T-helper 9 cell (primary cell): ENCODE data around the gene CYP4F22.
"Not testable (repeated sequence)": the region's sequence is repeated elsewhere in the genome, so short reads cannot be mapped to it uniquely, and the experiment has no call there.

Experiments
- DNase-seq: peaks from one replicate; pipeline ENCODE4 v3.0.0-alpha.2; 2020

Gene CYP4F22

GRCh38 chr19:15577184-15577771, 69.0 kb downstream of the CYP4F22 start:
- DNase-seq = no peak

GRCh38 chr19:15583346-15583745, 75.0 kb downstream of the CYP4F22 start:
- no peak for DNase-seq

- no peak for DNase-seq
Observed at GRCh38 chr19:15584095-15584494, 75.8 kb downstream of the CYP4F22 start.

GRCh38 chr19:15584541-15585115, 76.3 kb downstream of the CYP4F22 start:
- DNase-seq = peak; percentile 85

- no peak for DNase-seq
Observed at GRCh38 chr19:15587663-15588062, 79.3 kb downstream of the CYP4F22 start.

- no peak for DNase-seq
Observed at GRCh38 chr19:15588265-15588664, 79.9 kb downstream of the CYP4F22 start.

GRCh38 chr19:15589760-15590451, 81.6 kb downstream of the CYP4F22 start:
- DNase-seq = no peak

GRCh38 chr19:15591796-15592195, 83.5 kb downstream of the CYP4F22 start:
- DNase-seq = no peak

- not testable (repeated sequence) for DNase-seq
Observed at GRCh38 chr19:15592506-15592905, 84.2 kb downstream of the CYP4F22 start.

- DNase-seq = not testable (repeated sequence)
Observed at GRCh38 chr19:15593766-15594165, 85.4 kb downstream of the CYP4F22 start.

- DNase-seq = no peak
Observed at GRCh38 chr19:15595069-15595468, 86.7 kb downstream of the CYP4F22 start.
